Progenitor cell of endocrine pancreas (in vitro differentiated cells): Measurements from ENCODE around the gene SLX4IP. TPM values are rescaled to one million over a fixed set of nuclear protein-coding genes. Genes with fewer than 3 reads are reported as not detected.
"Not testable (repeated sequence)": the region's sequence is repeated elsewhere in the genome, so short reads cannot be mapped to it uniquely, and the experiment has no call there.

ENCODE experiments used
- DNase-seq: peaks from one replicate; pipeline ENCODE4 v3.0.0; 2021; ENCODE audit warnings: low spot score; ENCODE audit not compliant: unreplicated experiment
- H3K27ac Mint-ChIP-seq: 2 replicates; pipeline ENCODE4 v1.8.0; 2021; ENCODE audit warnings: mild to moderate bottlenecking, moderate library complexity, mixed read lengths
- H3K27me3 Mint-ChIP-seq: 2 replicates; pipeline ENCODE4 v1.8.0; 2021; ENCODE audit warnings: mixed read lengths
- H3K36me3 Mint-ChIP-seq: 2 replicates; pipeline ENCODE4 v1.8.0; 2022; ENCODE audit warnings: mixed read lengths; ENCODE audit not compliant: insufficient read depth
- H3K4me1 Mint-ChIP-seq: 2 replicates; pipeline ENCODE4 v1.8.0; 2021; ENCODE audit warnings: low read depth, mixed read lengths
- H3K4me3 Mint-ChIP-seq: 2 replicates; pipeline ENCODE4 v1.8.0; 2021; ENCODE audit warnings: low read depth, mild to moderate bottlenecking, moderate library complexity, mixed read lengths
- H3K9me3 Mint-ChIP-seq: 2 replicates; pipeline ENCODE4 v1.8.0; 2021; ENCODE audit warnings: low read depth, mixed read lengths
- long read RNA-seq: library from polyadenylated mRNA; unstranded; transcript quantifications from one replicate; pipeline ENCODE4 v2.0.0, GENCODE V29; 2020
- total RNA-seq: library from RNA; stranded (reverse); gene quantifications from 2 replicates; pipeline ENCODE4 v1.2.1, GENCODE V29; 2021
- TF ChIP-seq, protein P1 (sequence below): fragments of 200-600 bp; sonication (generic); IDR thresholded peaks from one replicate; pipeline ENCODE4 v1.5.0; 2021; ENCODE audit warnings: antibody characterized with exemption, mild to moderate bottlenecking; ENCODE audit not compliant: unreplicated experiment

Gene SLX4IP
- 11.6 and 12.0 TPM in 2 replicates for total RNA-seq
- long read RNA-seq, full-length matches to known transcripts = 15 of 37 reads
- long read RNA-seq, partial matches to known transcripts = 2 of 37 reads
- long read RNA-seq, other reads (novel, unspliced or antisense) = 20 of 37 reads

DNA sequence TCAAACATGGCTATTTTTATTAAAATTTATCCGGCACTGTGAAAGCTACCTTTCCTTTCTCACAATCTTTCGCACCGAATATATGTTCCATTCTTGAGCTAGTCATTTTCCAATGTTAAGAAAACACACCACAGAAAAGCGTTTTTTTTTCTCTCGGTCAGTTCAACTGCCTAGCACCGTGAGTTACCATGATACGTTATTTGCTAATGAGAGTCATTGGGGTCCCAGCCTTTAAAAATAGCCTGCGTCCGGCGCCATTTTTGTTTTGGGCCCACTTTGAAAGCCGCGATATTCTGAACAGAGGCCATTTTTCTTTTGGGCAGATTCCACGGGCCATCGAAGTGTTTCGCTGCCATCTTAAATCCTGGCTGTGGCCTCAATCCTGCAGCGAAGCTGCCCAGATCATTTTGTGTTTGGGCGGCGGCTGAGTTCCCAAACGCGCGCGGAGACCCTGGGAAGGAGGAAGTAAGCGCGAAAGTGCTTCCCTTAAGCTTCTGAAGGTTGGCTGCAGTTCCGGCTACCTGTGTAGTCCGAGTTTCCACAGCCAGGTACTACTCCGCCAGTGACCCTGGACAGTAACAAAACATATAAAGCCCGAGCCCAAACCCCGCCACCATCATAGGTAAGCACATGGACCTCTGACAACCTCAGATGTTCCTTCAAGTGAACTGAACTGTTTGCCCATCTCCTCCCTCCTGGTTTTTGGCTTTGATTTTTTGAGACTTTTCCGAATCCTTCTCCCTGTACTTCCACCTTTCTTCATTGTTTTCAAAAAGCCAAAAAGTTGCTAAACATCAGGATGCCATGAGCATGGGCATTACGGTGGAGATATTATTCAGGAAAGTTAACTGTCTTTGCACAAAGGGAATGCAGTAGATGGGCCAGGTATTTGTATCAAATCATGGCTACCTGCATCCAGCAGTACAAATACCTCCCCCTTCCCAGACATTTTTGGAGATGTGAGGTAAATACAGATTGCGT lies at the start of gene SLX4IP:
Gene SLX4IP (plus strand): TSS at position 474 of the 981 bp plus-strand sequence. CDS start 22,900 bp downstream, outside the sequence.
- Mint-ChIP-seq H3K4me1 (peaks cover 15% of the 10 kb centered on the region), H3K27ac (peak within 1 kb of the TSS; percentile 98), H3K9me3 (no peaks in the 10 kb centered on the region), H3K27me3 (no peaks in the 10 kb centered on the region), H3K36me3 (peaks cover 1% of the 10 kb centered on the region), H3K4me3 (peak within 1 kb of the TSS; percentile 84)
- peak; percentile 70 for DNase-seq
- TF ChIP-seq, protein P1, sequence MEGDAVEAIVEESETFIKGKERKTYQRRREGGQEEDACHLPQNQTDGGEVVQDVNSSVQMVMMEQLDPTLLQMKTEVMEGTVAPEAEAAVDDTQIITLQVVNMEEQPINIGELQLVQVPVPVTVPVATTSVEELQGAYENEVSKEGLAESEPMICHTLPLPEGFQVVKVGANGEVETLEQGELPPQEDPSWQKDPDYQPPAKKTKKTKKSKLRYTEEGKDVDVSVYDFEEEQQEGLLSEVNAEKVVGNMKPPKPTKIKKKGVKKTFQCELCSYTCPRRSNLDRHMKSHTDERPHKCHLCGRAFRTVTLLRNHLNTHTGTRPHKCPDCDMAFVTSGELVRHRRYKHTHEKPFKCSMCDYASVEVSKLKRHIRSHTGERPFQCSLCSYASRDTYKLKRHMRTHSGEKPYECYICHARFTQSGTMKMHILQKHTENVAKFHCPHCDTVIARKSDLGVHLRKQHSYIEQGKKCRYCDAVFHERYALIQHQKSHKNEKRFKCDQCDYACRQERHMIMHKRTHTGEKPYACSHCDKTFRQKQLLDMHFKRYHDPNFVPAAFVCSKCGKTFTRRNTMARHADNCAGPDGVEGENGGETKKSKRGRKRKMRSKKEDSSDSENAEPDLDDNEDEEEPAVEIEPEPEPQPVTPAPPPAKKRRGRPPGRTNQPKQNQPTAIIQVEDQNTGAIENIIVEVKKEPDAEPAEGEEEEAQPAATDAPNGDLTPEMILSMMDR = no peak

DNA sequence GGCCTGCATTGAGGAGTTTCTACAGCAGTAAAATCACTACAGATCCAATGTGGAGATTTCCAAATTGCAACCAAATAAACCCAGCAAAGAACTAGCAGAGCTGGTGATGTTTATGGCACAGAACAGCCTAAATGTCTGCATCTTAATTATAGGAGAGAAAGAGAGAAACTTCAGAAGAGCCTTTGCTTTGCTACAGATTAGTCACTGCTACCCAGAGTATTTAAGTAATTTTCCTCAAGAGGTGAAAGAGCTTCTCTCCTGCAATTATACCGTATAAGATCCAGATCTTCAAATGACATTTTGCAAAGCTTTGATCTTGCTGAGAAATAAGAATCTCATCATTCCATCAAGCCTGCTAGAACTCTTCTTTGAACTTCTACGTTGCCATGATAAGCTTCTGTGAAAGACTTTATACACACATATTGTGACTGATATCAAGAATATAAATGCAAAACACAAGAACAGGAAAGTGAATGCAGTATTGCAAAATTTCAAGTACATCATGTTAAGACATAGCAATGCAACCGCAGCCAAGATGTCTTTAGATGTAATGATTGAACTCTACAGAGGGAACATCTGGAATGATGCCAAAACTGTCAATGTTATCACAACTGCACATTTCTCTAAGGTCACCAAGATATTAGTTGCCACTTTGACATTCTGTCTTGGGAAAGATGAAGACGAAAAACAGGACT lies 49.1 kb upstream of the SLX4IP start:
- no peaks in the 10 kb centered on the region for H3K27me3 Mint-ChIP-seq
- TF ChIP-seq, protein P1 = no peak
- no peaks in the 10 kb centered on the region for H3K36me3 Mint-ChIP-seq
- no peak overlapping the region for H3K4me3 Mint-ChIP-seq
- peaks cover 8% of the 10 kb centered on the region for H3K4me1 Mint-ChIP-seq
- DNase-seq = no peak
- no peaks in the 10 kb centered on the region for H3K9me3 Mint-ChIP-seq
- no peak overlapping the region for H3K27ac Mint-ChIP-seq

DNA sequence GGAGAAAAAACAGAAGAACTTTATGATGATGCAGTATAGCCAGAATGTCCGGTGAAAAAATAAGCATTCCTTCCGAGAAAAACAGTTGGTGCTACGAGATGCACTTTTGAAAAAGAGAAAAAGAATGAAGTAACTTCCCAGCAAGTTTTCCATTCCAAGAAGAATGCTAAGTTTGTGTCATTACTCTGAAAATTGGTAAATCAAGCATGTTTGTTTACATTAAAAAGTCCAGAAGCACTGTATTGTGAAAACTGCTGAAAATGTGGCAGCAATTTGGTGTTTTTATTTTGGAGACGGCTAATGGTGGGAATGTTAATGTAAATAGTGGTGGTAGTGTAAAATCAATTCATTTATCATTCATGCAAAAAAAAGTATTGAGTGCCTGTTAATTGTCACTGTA lies 47.4 kb upstream of the SLX4IP start:
- H3K36me3 Mint-ChIP-seq = no peaks in the 10 kb centered on the region
- DNase-seq = no peak
- no peaks in the 10 kb centered on the region for H3K27me3 Mint-ChIP-seq
- no peak overlapping the region for H3K27ac Mint-ChIP-seq
- no peak overlapping the region for H3K4me3 Mint-ChIP-seq
- TF ChIP-seq, protein P1 = no peak
- peaks cover 3% of the 10 kb centered on the region for H3K9me3 Mint-ChIP-seq
- H3K4me1 Mint-ChIP-seq = peaks cover 8% of the 10 kb centered on the region

DNA sequence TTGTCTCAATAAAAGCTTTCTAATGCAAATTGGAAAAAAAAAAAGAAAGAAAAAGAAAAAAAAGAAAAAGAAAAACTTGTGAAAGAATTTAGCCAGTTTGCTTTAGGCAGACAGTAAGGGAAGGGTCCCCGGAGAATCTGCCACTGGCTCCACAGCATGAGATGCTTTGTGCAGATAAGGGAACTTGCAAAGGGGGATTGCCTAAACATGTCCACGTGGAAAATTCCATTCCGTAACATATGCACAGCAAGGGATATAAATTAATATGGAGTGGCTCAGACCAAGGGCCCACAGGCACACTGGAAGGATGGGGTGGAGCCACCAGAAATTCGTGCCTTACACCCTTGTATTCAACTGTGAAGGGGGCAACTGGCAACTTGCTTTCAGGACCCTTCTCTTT lies 46.5 kb upstream of the SLX4IP start:
- H3K36me3 Mint-ChIP-seq = no peaks in the 10 kb centered on the region
- no peaks in the 10 kb centered on the region for H3K27me3 Mint-ChIP-seq
- no peak for DNase-seq
- H3K4me1 Mint-ChIP-seq = peaks cover 8% of the 10 kb centered on the region
- TF ChIP-seq, protein P1 = no peak
- no peak overlapping the region for H3K27ac Mint-ChIP-seq
- H3K9me3 Mint-ChIP-seq = peaks cover 3% of the 10 kb centered on the region
- H3K4me3 Mint-ChIP-seq = no peak overlapping the region

DNA sequence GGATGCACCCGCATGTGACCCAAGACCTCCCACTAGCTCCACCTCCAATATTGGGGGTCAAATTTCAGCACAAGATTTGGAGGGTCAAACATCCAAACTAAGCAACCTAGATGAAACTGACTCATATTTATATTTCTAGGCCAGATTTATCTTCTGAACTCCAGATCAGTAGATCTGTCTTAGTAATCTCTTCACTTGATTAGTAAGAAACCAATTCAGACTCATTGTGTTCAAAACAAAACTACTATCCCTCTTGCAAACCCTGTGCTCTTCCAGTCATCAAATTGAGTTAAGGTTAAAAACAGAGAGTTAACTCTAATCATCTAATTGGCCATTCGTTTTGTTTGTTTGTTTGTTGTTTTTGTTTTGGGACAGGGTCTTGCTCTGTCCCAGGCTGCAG lies 44.4 kb upstream of the SLX4IP start:
- no peak for DNase-seq
- Mint-ChIP-seq H3K36me3 (no peaks in the 10 kb centered on the region), H3K4me1 (peaks cover 8% of the 10 kb centered on the region), H3K27ac (no peak overlapping the region), H3K4me3 (no peak overlapping the region), H3K9me3 (peaks cover 3% of the 10 kb centered on the region), H3K27me3 (no peaks in the 10 kb centered on the region)
- TF ChIP-seq, protein P1 = no peak

DNA sequence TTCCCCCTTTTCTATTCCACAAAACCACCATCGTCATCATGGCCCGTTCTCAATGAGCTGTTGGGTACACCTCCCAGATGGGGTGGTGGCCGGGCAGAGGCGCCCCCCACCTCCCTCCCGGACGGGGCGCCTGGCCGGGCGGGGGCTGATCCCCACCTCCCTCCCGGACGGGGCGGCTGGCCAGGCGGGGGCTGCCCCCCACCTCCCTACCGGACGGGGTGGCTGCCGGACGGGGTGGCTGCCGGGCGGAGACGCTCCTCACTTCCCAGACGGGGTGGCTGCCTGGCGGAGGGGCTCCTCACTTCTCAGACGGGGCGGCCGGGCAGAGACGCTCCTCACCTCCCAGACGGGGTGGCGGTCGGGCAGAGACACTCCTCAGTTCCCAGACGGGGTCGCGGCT lies 40.4 kb upstream of the SLX4IP start:
- not testable (repeated sequence) for DNase-seq, H3K36me3 Mint-ChIP-seq, H3K27ac Mint-ChIP-seq, H3K4me3 Mint-ChIP-seq, H3K4me1 Mint-ChIP-seq, H3K27me3 Mint-ChIP-seq, H3K9me3 Mint-ChIP-seq
